Glomerular visceral epithelial cell (primary cell): Measurements from ENCODE around the gene FOSL2.

ENCODE experiments used
- DNase-seq: peaks from one replicate; pipeline ENCODE4 v3.0.0-alpha.2; 2016; ENCODE audit errors: extremely low spot score

The FOSL2 gene

DNA sequence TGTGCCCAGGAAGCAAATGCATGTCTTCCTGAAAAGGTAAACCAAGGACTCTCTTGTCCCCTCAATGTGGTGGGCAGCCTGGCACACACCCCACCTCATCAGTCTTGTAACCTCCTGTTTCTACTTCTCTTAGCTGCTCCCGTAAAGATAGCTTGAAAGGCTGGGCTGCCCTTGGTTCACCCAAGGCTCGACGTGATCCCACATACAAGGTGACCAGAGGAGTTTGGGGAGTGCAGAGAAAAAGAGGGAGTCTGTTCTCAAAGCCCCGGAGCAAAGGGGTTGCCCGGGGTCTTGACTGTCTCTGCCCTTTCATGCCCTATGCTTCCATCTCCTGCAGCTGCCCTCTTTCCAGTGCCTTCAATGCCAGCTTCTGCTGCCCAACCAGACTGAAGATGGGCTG lies 18.3 kb upstream of the FOSL2 start:
- no peak for DNase-seq

DNA sequence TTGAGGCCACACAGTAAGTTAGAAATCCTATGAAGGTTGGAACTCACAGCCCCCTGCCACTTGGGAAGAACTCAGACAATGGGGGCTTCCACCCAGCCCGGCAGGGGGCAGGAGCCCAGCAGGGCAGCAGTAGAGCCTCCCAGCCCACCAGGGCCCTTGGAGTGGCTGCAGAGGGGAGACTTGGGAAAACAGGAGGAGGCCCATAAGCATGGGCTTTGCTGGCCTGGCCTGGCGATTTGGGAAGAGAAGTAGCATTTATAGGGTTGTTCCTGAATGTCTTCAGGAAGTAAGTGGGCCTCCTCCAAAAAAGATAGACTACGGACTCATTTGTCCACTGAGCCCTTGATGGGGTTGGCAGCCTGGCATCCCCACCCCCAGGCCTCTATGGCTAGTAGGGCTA lies 17.4 kb upstream of the FOSL2 start:
- DNase-seq: no peak

- DNase-seq: no peak
Measured at GRCh38 chr2:28375742-28376631, 16.7 kb upstream of the FOSL2 start.

DNA sequence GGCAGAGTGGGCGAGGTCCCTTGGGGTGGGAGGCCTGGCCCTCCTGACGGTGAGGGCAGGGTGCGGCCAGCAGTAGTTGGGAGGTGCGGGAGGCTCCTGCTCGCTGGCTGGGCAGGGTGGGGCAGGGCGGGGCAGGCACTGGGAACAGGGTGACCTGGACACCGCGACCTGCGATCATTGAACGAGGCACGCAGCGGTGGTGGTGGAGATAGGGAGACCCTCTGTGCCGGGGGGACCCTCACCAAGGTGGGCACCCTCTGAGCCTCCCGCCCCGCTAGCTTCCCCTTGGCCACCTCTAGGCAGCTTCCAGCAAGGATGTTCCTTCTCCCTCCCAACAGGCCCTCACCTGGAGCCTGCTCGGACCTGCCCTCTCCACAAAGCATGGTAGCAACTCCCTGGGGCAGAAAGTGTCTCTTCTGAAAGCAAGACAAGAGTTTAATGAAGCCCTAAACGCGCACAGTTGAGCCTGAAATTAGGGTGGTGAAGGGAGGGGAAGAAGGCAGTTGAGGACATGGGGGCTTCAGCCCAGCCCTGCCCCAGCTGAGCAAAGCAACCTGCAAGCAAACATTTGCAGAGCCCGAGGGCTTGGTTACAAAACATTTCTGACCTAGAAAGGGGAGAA lies 15.4 kb upstream of the FOSL2 start:
- no peak for DNase-seq

- no peak for DNase-seq
Measured at GRCh38 chr2:28377984-28378678, 14.5 kb upstream of the FOSL2 start.

GRCh38 chr2:28378679-28379584 lies 13.7 kb upstream of the FOSL2 start:
- no peak for DNase-seq

GRCh38 chr2:28380219-28380618 lies 12.4 kb upstream of the FOSL2 start:
- DNase-seq: no peak

DNA sequence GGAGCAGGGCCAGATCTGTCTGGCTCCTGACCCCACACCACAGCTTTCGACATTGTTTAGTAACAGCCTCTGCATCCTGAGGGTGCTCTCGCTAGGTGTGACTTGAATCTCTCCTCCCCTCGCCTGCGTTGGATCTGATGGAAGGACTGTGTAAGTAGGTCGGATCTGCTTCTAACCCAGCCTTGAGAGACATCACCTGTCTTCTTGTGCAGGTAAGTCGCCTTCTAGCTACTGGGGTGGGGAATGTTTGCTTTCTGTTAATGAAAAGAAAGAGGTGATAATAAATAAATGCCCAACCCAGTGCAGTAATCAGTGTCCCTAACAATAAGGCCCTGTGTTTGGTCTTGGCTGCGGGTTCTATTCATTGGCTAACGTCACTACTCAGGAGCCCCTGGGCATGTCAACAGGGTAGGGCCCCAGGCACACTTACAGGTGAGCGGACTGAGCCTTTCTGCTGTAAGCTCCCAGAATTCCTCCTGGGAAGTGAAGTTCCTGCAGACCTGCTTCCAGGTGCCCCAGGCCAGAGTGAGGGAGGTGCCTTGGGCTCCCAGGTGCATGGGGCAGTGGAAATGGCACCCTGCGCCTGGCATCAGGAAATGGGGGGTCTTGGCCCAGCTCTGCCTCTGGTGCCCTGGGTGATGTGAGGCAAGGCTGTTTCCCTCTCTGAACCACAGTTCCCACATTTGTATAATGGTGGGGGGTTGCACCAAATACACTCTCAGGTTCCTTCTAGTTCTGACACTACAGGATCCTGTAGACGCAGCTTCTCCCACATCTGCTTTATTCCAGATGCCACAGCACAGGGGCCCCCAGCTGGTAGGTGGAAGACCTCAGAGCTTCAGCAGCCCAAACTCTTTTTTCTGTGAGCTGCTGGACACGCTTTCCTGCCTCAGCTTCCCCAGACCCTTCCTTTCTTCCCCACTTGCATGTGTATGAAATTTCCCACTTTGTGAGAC lies 11.2 kb upstream of the FOSL2 start:
- DNase-seq: no peak

DNA sequence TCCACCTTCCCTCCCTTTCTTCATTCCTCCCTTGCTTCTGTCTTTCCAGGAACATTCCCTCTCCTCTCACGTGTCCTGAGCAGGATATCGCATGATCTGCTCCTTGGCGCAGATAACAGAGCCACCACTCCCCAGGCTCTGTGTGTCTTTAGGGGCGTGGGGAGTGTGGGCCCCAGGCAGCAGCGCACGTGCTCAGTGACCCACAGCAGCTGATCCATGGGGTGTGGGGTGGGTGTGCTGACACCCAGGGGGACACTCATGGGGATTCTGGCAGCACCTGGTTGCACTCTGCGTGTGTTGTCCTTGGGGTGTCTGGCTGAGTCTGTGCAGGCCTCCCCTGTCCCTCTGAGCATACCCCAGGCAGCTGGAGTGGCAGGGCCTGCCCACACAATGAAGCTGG lies 9.9 kb upstream of the FOSL2 start:
- DNase-seq: no peak

DNA sequence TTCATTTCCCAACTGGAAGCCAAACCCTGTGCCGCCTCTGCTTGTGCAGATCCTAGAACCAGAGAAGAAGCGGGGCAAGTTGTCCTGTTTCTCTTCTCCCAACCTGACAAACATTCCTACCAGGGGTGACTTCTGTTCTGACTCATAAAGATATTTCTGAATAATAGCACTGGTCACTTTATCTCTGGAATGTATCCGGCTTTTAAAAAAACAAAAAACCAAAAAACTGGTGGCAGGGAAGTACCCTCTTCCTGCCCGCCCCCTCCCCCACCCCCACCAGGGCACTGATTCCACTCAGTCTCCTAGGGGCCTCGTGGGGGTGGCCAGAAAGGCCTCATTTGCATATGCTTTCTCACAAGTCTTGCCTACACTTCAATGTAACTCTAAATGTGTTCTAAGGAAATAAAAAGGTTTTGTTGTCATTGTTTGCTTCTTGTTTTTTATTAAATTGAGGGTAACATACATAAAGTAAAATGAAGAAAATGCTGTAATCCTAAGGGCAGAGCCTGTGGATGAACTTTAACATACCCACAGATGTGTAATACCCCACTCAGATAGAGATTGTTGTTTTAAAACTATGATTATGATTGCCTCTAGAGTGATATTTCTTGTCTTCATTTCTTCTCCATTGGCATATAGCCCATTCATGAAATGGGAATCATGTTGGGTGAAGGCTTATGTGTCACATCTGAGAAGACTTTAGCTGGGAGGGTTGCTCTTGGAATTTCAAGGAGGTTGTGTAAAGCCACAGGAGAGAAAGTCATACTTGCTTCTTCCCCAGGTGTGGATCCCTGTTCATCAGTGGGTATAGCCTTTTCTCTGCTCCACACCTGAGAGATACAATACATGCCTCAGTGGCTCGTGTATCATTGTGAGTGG lies 5.3 kb upstream of the FOSL2 start:
- peak; percentile 42 for DNase-seq

DNA sequence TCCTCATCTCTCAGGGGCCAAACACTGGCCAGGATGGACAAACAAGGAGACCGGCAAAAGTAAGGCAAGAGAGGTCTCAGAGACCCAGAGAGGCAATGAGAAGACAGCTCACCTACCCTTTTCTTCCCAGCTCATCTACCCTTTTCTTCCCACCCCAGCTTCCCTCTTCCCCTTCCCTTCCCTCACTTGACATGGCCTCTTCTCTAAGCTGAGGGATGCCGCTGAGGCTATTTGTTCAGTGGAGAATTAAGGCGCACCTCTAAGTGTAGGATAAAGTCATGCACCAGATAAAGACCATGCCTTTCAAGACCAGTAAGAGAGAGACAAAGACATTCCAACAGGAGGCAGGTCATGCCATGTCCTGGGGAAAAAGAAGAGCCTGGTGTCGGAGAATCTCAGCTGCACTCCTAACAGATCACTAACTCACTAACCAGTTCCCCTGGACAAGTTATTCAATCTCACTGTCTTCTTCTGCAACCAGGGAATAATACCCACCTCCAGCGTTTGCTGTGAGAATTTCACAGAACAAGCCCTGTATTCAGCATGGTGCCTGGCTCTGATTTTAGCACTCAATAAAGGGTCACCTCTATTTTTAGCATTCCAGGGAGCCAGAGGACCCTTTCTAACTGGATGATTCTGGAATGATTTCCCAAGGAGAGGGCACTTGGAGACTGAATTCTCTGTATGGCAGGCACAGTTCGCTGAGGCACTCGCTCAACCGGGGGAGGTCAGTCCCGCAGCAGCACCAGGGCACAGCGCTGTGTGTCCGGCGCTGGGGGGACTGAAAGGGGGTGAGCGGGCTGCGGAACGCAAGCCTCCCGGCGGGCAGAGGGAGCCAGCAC lies 3.0 kb upstream of the FOSL2 start:
- DNase-seq: no peak

- DNase-seq: peak; percentile 90
Measured at GRCh38 chr2:28390241-28390745, 2.4 kb upstream of the FOSL2 start.

DNA sequence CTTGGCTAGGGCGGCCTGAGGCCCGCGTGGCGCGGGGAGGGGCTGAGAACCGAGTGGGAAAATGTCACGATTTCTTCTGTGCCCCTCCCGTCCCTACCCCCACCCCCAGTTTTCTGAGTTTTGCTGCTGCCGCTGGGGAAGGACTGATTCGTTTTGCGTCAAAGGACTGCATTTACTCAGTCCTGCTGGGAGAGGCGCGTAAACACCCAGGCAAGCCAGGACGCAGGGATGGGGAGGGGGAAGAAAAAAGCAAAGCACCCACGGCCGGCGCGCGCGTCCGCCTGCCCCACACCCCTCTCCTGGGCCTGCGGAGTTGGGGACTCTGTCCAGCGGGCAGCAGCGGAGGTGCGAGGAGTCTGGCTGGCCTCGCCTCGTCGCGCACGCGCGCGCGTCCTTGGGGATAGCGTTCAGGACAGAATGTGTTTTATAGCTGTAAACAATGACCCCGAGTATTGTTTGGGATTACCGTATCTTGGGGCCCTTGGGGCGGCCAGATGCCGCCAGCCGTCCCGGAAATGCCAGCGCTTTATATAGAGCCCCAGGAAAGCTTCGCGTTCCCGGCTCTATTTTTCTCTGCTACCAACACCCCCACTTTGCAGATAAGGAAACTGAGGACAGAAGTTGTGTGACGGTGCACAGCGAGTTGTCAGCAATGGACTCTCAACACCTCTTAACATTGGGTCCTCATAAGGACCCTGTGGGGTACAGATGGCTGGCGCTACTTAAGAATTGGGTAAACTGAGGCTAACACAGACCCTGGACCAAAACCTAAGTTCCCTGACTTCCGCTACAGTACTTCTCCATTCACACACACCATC lies 1.7 kb upstream of the FOSL2 start:
- DNase-seq: no peak

DNA sequence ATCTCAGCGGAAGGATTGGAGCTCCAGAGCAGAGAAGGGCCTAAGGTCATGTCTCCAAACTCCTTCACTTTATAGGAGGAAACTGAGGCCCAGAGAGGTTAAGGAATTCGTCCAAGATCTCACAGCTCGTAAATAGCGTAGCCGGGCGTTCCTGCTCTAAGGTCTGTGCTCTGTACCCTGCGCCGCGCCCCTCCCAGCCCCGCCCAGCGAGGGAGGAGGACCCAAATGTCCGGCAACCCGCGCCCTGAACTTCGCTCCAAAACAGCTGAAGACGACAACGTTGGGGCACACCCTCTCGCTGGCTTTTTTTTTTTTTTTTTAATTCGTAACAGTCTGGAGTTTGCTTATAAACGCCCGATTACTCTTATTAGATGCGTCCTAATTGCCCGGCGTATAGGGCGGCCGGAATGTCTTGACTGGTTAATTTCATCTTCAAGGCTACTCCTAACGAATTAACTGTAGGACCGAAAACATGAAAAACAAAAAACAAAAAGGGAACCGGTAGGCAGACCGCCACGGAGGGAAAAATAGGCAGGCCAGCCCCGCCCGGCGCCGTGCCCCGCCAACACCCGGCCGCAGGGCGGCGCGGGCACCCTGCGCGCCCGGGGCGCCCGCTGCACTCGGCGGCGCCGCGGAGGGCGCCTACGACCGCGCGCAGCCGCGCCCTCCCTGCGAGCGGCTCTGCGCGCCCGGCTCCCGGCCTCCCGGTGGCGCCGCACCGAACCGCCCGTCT lies 928 bp upstream of the FOSL2 start:
- DNase-seq: peak; percentile 86

DNA sequence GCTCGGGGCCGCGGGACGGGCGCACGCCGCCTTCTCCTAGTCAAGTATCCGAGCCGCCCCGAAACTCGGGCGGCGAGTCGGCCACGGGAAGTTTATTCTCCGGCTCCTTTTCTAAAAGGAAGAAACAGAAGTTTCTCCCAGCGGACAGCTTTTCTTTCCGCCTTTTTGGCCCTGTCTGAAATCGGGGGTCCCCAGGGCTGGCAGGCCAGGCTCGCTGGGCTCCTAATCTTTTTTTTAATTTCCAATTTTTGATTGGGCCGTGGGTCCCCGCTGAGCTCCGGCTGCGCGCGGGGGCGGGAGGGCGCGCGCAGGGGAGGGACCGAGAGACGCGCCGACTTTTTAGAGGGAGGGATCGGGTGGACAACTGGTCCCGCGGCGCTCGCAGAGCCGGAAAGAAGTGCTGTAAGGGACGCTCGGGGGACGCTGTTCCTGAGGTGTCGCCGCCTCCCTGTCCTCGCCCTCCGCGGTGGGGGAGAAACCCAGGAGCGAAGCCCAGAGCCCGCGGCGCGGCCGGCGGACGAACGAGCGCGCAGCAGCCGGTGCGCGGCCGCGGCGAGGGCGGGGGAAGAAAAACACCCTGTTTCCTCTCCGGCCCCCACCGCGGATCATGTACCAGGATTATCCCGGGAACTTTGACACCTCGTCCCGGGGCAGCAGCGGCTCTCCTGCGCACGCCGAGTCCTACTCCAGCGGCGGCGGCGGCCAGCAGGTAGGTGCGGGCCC lies 617 bp downstream of the FOSL2 start:
- DNase-seq: no peak

GRCh38 chr2:28394331-28394877 lies 1.7 kb downstream of the FOSL2 start:
- DNase-seq: no peak
